ENCODE results near the gene POC1B. TPM values are rescaled to one million over a fixed set of nuclear protein-coding genes. Genes with fewer than 3 reads are reported as not detected.

Gene POC1B
- polyA plus RNA-seq, 1 donor (not counting 4 experiments of a cell fraction or from before 2014, with no cell fraction given) = 16.4 TPM

DNA sequence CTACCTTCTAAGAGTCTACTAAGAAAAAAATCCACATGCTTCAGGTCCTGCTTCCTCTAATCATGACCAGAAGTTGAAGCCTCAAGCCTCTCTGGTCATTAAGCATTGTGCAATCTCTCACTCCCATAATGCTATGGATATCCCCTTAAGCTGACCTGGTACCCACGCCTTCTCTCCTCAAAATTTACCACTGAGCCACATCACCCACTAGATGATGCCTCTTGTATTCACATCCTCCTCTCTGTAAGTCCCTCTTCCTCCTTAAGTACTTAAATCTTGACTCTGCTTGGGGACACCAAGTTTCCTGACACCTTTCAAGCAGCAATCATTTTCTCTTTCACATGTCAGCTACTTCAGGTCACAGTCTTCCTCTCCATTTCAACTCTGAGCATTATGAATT, 11.1 kb downstream of the POC1B start:
- Histone ChIP-seq H3K27me3 (ENCODE audit: control insufficient read depth, extremely low read depth, insufficient read depth, low read length) (no peaks in the 10 kb centered on the region), H3K4me2 (ENCODE audit: control insufficient read depth, extremely low read depth, insufficient read depth, low read depth, low read length) (no peak overlapping the region), H3K36me3 (ENCODE audit: control insufficient read depth in 2 of 2, extremely low read depth in 1 of 2, insufficient read depth in 2 of 2, low read length in 2 of 2) (no peaks in the 10 kb centered on the region), H3K9me1 (ENCODE audit: control insufficient read depth, extremely low read depth, insufficient read depth, low read length) (no peaks in the 10 kb centered on the region), H3K4me3 (ENCODE audit: control insufficient read depth in 2 of 3, extremely low read depth in 1 of 3, insufficient read depth in 2 of 3, low read depth in 1 of 3, low read length in 3 of 3) (no peak overlapping the region), H3K9me3 (ENCODE audit: control insufficient read depth, low read depth, low read length) (no peaks in the 10 kb centered on the region), H3K79me2 (ENCODE audit: control insufficient read depth, insufficient read depth, low read length) (peaks cover 3% of the 10 kb centered on the region), H3K9ac (ENCODE audit: control insufficient read depth, extremely low read depth, insufficient read depth, low read length) (no peak overlapping the region), H4K20me1 (ENCODE audit: control insufficient read depth, extremely low read depth, insufficient read depth, low read length) (peaks cover 4% of the 10 kb centered on the region), H3K4me1 (ENCODE audit: control insufficient read depth, extremely low read depth, insufficient read depth, low read length) (no peaks in the 10 kb centered on the region), H3K27ac (ENCODE audit: control insufficient read depth, insufficient read depth, low read length) (no peak overlapping the region), H2AFZ (ENCODE audit: control insufficient read depth, low read length) (no peak overlapping the region)
- DNase-seq (ENCODE audit: low read depth, low spot score) (no peak), FAIRE-seq (no peak)
- TF ChIP-seq EZH2 (IDR thresholded peaks at IDR 0.05; ENCODE audit: low read length) = no peak
- TF ChIP-seq, protein P1, sequence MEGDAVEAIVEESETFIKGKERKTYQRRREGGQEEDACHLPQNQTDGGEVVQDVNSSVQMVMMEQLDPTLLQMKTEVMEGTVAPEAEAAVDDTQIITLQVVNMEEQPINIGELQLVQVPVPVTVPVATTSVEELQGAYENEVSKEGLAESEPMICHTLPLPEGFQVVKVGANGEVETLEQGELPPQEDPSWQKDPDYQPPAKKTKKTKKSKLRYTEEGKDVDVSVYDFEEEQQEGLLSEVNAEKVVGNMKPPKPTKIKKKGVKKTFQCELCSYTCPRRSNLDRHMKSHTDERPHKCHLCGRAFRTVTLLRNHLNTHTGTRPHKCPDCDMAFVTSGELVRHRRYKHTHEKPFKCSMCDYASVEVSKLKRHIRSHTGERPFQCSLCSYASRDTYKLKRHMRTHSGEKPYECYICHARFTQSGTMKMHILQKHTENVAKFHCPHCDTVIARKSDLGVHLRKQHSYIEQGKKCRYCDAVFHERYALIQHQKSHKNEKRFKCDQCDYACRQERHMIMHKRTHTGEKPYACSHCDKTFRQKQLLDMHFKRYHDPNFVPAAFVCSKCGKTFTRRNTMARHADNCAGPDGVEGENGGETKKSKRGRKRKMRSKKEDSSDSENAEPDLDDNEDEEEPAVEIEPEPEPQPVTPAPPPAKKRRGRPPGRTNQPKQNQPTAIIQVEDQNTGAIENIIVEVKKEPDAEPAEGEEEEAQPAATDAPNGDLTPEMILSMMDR (optimal IDR thresholded peaks at IDR 0.05 in 1 of 3, IDR thresholded peaks at IDR 0.05 in 1 of 3, conservative IDR thresholded peaks at IDR 0.05 in 1 of 3; ENCODE audit: extremely low read depth in 1 of 3, insufficient read depth in 2 of 3, low read length in 3 of 3) = no peak
- dilution Hi-C loops (cut with MboI; ENCODE audit: extremely low pct_ligation_motif_present, low sequenced_read_pairs) = no loop called here

DNA sequence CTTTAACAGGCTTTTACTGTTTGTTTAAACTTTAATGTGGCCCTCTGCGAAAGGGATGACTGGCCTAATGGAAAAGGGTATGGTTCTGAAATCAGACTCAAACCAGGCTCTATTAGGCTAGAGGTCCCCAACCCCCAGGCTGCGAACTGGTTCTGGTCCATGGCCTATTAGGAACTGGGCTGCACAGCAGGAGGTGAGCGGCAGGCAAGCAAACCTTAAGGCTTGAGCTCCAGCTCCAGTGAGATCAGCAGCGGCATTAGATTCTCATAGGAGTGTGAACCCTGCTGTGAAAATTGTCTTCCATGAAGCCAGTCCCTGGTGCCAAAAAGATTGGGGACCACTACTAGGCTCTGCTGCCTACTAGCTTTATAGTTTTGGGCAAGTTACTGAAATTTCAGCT, 12.3 kb downstream of the POC1B start:
- Histone ChIP-seq H3K9ac (ENCODE audit: control insufficient read depth, extremely low read depth, insufficient read depth, low read length) (no peak overlapping the region), H3K9me1 (ENCODE audit: control insufficient read depth, extremely low read depth, insufficient read depth, low read length) (no peaks in the 10 kb centered on the region), H3K4me1 (ENCODE audit: control insufficient read depth, extremely low read depth, insufficient read depth, low read length) (no peaks in the 10 kb centered on the region), H4K20me1 (ENCODE audit: control insufficient read depth, extremely low read depth, insufficient read depth, low read length) (peaks cover 4% of the 10 kb centered on the region), H3K36me3 (ENCODE audit: control insufficient read depth in 2 of 2, extremely low read depth in 1 of 2, insufficient read depth in 2 of 2, low read length in 2 of 2) (no peaks in the 10 kb centered on the region), H3K9me3 (ENCODE audit: control insufficient read depth, low read depth, low read length) (no peaks in the 10 kb centered on the region), H3K27me3 (ENCODE audit: control insufficient read depth, extremely low read depth, insufficient read depth, low read length) (no peaks in the 10 kb centered on the region), H3K4me3 (ENCODE audit: control insufficient read depth in 2 of 3, extremely low read depth in 1 of 3, insufficient read depth in 2 of 3, low read depth in 1 of 3, low read length in 3 of 3) (no peak overlapping the region), H3K27ac (ENCODE audit: control insufficient read depth, insufficient read depth, low read length) (no peak overlapping the region), H2AFZ (ENCODE audit: control insufficient read depth, low read length) (no peak overlapping the region), H3K79me2 (ENCODE audit: control insufficient read depth, insufficient read depth, low read length) (no peaks in the 10 kb centered on the region), H3K4me2 (ENCODE audit: control insufficient read depth, extremely low read depth, insufficient read depth, low read depth, low read length) (no peak overlapping the region)
- FAIRE-seq (no peak), DNase-seq (ENCODE audit: low read depth, low spot score) (no peak)
- TF ChIP-seq, protein P1 (optimal IDR thresholded peaks at IDR 0.05 in 1 of 3, IDR thresholded peaks at IDR 0.05 in 1 of 3, conservative IDR thresholded peaks at IDR 0.05 in 1 of 3; ENCODE audit: extremely low read depth in 1 of 3, insufficient read depth in 2 of 3, low read length in 3 of 3) = no peak
- dilution Hi-C loops (cut with MboI; ENCODE audit: extremely low pct_ligation_motif_present, low sequenced_read_pairs) = no loop called here

Data from keratinocyte (primary cell).